B cell (primary cell): ENCODE measurements around the gene ABCG5. TPM values are rescaled to one million over a fixed set of nuclear protein-coding genes. Genes with fewer than 3 reads are reported as not detected.

Source experiments
- ATAC-seq: fragments of 200-7000 bp; cut with Tn5 transposase; one replicate; pipeline ENCODE4 v1.10.0; 2021; ENCODE audit warnings: low read depth, mild to moderate bottlenecking, moderate number of reproducible peaks, moderate library complexity
- CTCF ChIA-PET: fragments of 350-600 bp; sonication (Branson Sonifier 250); formaldehyde crosslinking; loops from one replicate; lab custom pipeline; 2021; ENCODE audit warnings: antibody characterized with exemption, inconsistent platforms; lab: Charles Lee
- POLR2A ChIA-PET: fragments of 350-600 bp; sonication (Branson Sonifier 250); formaldehyde crosslinking; loops from one replicate; lab custom pipeline; 2021; ENCODE audit warnings: antibody characterized with exemption; lab: Charles Lee
- DNase-seq: peaks from one replicate; pipeline ENCODE4 v3.0.0; 2013
- H2AFZ ChIP-seq: 2 replicates; pipeline ENCODE4 v1.6.1; 2012; ENCODE audit warnings: mild to moderate bottlenecking, low read depth, low read length; ENCODE audit not compliant: insufficient read depth, poor library complexity, severe bottlenecking
- H3K27ac ChIP-seq, 2 donors: 1 replicate in 1 of 2; 2 replicates in 1 of 2; pipeline ENCODE4 v1.5.1; 2012 to 2013; ENCODE audit warnings: low read length in 2 of 2, mild to moderate bottlenecking in 2 of 2, moderate library complexity in 1 of 2
- H3K27me3 ChIP-seq, 4 experiments: fragments of 200-600 bp in 1 of 4; sonication (generic) in 1 of 4; replicated peaks in 1 of 4; 1 replicate in 2 of 4; 2 replicates in 2 of 4; pipeline versions ENCODE4 v1.6.1 to v1.7.0; 2013 to 2016; ENCODE audit warnings: low read length in 3 of 4, mild to moderate bottlenecking in 2 of 4, mixed read lengths in 1 of 4, moderate library complexity in 1 of 4; ENCODE audit not compliant: insufficient read depth in 4 of 4, control insufficient read depth in 3 of 4; ENCODE audit errors: control extremely low read depth in 1 of 4
- H3K36me3 ChIP-seq, 2 experiments: replicated peaks in 1 of 2; 1 replicate in 1 of 2; 2 replicates in 1 of 2; pipeline versions ENCODE4 v1.6.1 to v1.7.1; 2013; ENCODE audit warnings: low read length in 1 of 2; ENCODE audit not compliant: insufficient read depth in 2 of 2, control insufficient read depth in 1 of 2; ENCODE audit errors: control extremely low read depth in 1 of 2, extremely low read depth in 1 of 2
- H3K4me1 ChIP-seq, 2 donors: fragments of 200-600 bp in 1 of 2; sonication (generic) in 1 of 2; 1 replicate in 1 of 2; 2 replicates in 1 of 2; pipeline versions ENCODE4 v1.5.1 to v1.6.1; 2013 to 2017; ENCODE audit warnings: low read length in 2 of 2; ENCODE audit not compliant: control insufficient read depth in 2 of 2, insufficient read depth in 2 of 2
- H3K4me2 ChIP-seq: replicated peaks from 2 replicates; pipeline ENCODE3; 2012; ENCODE audit warnings: mild to moderate bottlenecking, low read depth, low read length; ENCODE audit not compliant: poor library complexity, severe bottlenecking
- H3K4me3 ChIP-seq, 5 experiments: fragments of 200-600 bp in 1 of 5; sonication (generic) in 1 of 5; 1 replicate in 3 of 5; 2 replicates in 2 of 5; pipeline versions ENCODE4 v1.5.1 to v1.7.0; 2011 to 2016; ENCODE audit warnings: low read length in 4 of 5, mild to moderate bottlenecking in 4 of 5, low read depth in 2 of 5, control low read depth in 1 of 5, moderate library complexity in 1 of 5; ENCODE audit not compliant: insufficient read depth in 1 of 5; ENCODE audit errors: control extremely low read depth in 1 of 5, extremely low read depth in 1 of 5
- H3K79me2 ChIP-seq: fragments of 200-600 bp; sonication (generic); one replicate; pipeline ENCODE4 v1.6.0; 2016; ENCODE audit warnings: low read length; ENCODE audit not compliant: control insufficient read depth, insufficient read depth
- H3K9ac ChIP-seq: fragments of 200-600 bp; sonication (generic); 2 replicates; pipeline ENCODE4 v1.6.1; 2017; ENCODE audit warnings: mild to moderate bottlenecking, low read length, moderate library complexity
- H3K9me3 ChIP-seq, 3 donors: one replicate each; pipeline versions ENCODE4 v1.6.1 to v1.7.1; 2013; ENCODE audit warnings: low read length in 2 of 3; ENCODE audit not compliant: control insufficient read depth in 2 of 3, insufficient read depth in 1 of 3; ENCODE audit errors: control extremely low read depth in 1 of 3
- H4K20me1 ChIP-seq: 2 replicates; pipeline ENCODE4 v1.6.0; 2012; ENCODE audit warnings: mild to moderate bottlenecking, low read length; ENCODE audit not compliant: insufficient read depth, control insufficient read depth, poor library complexity, severe bottlenecking
- H3K27ac Mint-ChIP-seq: one replicate; pipeline ENCODE4 v1.8.0; 2021; ENCODE audit warnings: mixed read lengths
- H3K27me3 Mint-ChIP-seq: one replicate; pipeline ENCODE4 v1.8.0; 2021; ENCODE audit warnings: mixed read lengths
- H3K4me1 Mint-ChIP-seq: one replicate; pipeline ENCODE4 v1.8.0; 2021; ENCODE audit warnings: mixed read lengths
- H3K4me3 Mint-ChIP-seq: one replicate; pipeline ENCODE4 v1.8.0; 2021; ENCODE audit warnings: mixed read lengths
- H3K9me3 Mint-ChIP-seq: one replicate; pipeline ENCODE4 v1.8.0; 2022; ENCODE audit warnings: mixed read lengths; ENCODE audit not compliant: insufficient read depth
- CTCF ChIP-seq: fragments of 200-600 bp; IDR thresholded peaks from one replicate; pipeline ENCODE4 v1.8.0; 2022; ENCODE audit warnings: antibody characterized with exemption, mild to moderate bottlenecking
- EZH2 ChIP-seq: IDR thresholded peaks from 2 replicates; pipeline ENCODE4 v1.6.1; 2012; ENCODE audit warnings: borderline replicate concordance, low read depth, mild to moderate bottlenecking, moderate library complexity, low read length; ENCODE audit not compliant: insufficient read depth, poor library complexity, severe bottlenecking
- WGBS: methylation state at CpG from one replicate; pipeline ENCODE4 v1.1.5; 2013; ENCODE audit warnings: missing lambda C conversion rate; ENCODE audit not compliant: insufficient coverage; 5-methylcytosine and 5-hydroxymethylcytosine counted together
- intact Hi-C: fragments of 100-400 bp; cut with micrococcal nuclease; formaldehyde crosslinking; loops from one replicate; pipeline ENCODE4 v1.10.0; 2022
- polyA plus RNA-seq: library from polyadenylated mRNA; depleted of rRNA; stranded (reverse); fragments of >200 nt; gene quantifications from 2 replicates; pipeline ENCODE4 v1.2.3, GENCODE V29; 2012
- total RNA-seq, 2 donors: library from RNA; stranded (reverse); fragments of 120-200 nt in 1 of 2; gene quantifications; 1 replicate in 1 of 2; 2 replicates in 1 of 2; pipeline versions ENCODE4 v1.2.3 to v1.2.4, GENCODE V29; 2013 to 2022

The ABCG5 gene
- total and polyA plus RNA-seq, 2 donors (not counting 1 experiment from before 2014, with no cell fraction given) = not detected

- ATAC-seq = no peak
- H3K4me1 ChIP-seq = no peaks in the 10 kb centered on the region
- no peak overlapping the region for H3K27ac ChIP-seq
- no CpG with 5 or more reads among the region's 2 CpGs for WGBS
- H3K9me3 Mint-ChIP-seq = no peaks in the 10 kb centered on the region
- no peaks in the 10 kb centered on the region for H3K36me3 ChIP-seq
- no peaks in the 10 kb centered on the region for H3K79me2 ChIP-seq
- H3K27ac Mint-ChIP-seq = no peak overlapping the region
- H3K27me3 Mint-ChIP-seq = no peaks in the 10 kb centered on the region
- no peaks in the 10 kb centered on the region for H3K4me1 Mint-ChIP-seq
- H3K4me2 ChIP-seq = no peak overlapping the region
- H3K4me3 Mint-ChIP-seq = no peak overlapping the region
- no peaks in the 10 kb centered on the region for H3K27me3 ChIP-seq
- H4K20me1 ChIP-seq = no peaks in the 10 kb centered on the region
- ChIA-PET CTCF (no interaction called here), POLR2A (no interaction called here)
- no peak for DNase-seq
- H3K9ac ChIP-seq = no peak overlapping the region
- no peak for TF ChIP-seq CTCF
- TF ChIP-seq EZH2 = no peak
- no peak overlapping the region for H2AFZ ChIP-seq
- no peak overlapping the region for H3K4me3 ChIP-seq
- no peaks in the 10 kb centered on the region for H3K9me3 ChIP-seq
- intact Hi-C loops = no loop called here
These were observed 26.6 kb downstream of the ABCG5 start for GRCh38 chr2:43812006-43812405.

GRCh38 chr2:43810888-43811287 lies 27.8 kb downstream of the ABCG5 start:
- WGBS = no CpG with 5 or more reads among the region's 1 CpG
- CTCF ChIA-PET = no interaction called here
- Mint-ChIP-seq H3K27me3 (no peaks in the 10 kb centered on the region), H3K9me3 (no peaks in the 10 kb centered on the region), H3K4me1 (no peaks in the 10 kb centered on the region), H3K27ac (no peak overlapping the region), H3K4me3 (no peak overlapping the region)
- H3K9me3 ChIP-seq = no peaks in the 10 kb centered on the region
- H4K20me1 ChIP-seq = no peaks in the 10 kb centered on the region
- POLR2A ChIA-PET = no interaction called here
- no peaks in the 10 kb centered on the region for H3K79me2 ChIP-seq
- DNase-seq = no peak
- H2AFZ ChIP-seq = no peak overlapping the region
- H3K4me2 ChIP-seq = no peak overlapping the region
- intact Hi-C loops = no loop called here
- H3K4me1 ChIP-seq = no peaks in the 10 kb centered on the region
- H3K9ac ChIP-seq = no peak overlapping the region
- peaks cover 0 to 1% of the 10 kb centered on the region in 2 experiments for H3K36me3 ChIP-seq
- TF ChIP-seq EZH2 (no peak), CTCF (no peak)
- no peaks in the 10 kb centered on the region for H3K27me3 ChIP-seq
- no peak overlapping the region for H3K4me3 ChIP-seq
- no peak overlapping the region for H3K27ac ChIP-seq
- ATAC-seq = no peak
